Endothelial cell of umbilical vein (primary cell): ENCODE measurements around the gene EML6.

Experiments used
- EZH2 ChIP-seq: IDR thresholded peaks from 2 replicates; pipeline ENCODE4 v1.6.1; 2012; ENCODE audit warnings: borderline replicate concordance, low read depth, mild to moderate bottlenecking, moderate library complexity, low read length, inconsistent platforms; ENCODE audit not compliant: severe bottlenecking
- GATA2 ChIP-seq: IDR thresholded peaks from 2 replicates; pipeline ENCODE4 v1.7.0; 2011; ENCODE audit warnings: low read depth, mild to moderate bottlenecking, moderate library complexity, mixed read lengths, low read length; ENCODE audit not compliant: insufficient read length, insufficient read depth
- JUN ChIP-seq: IDR thresholded peaks from 2 replicates; pipeline ENCODE4 v1.6.1; 2011; ENCODE audit warnings: borderline replicate concordance, low read depth; ENCODE audit not compliant: insufficient read length, insufficient read depth
- POLR2A ChIP-seq: IDR thresholded peaks from 2 replicates; pipeline ENCODE4 v1.6.1; 2012; ENCODE audit warnings: low read depth, mild to moderate bottlenecking, control low read depth, low read length
- POLR2AphosphoS5 ChIP-seq: IDR thresholded peaks from 2 replicates; pipeline ENCODE4 v1.6.1; 2012; ENCODE audit warnings: low read depth, mild to moderate bottlenecking, control low read depth, low read length, moderate library complexity; ENCODE audit not compliant: insufficient read depth
- TF ChIP-seq, protein P1 (sequence below), 2 donors: IDR thresholded peaks; 1 replicate in 1 of 2; 2 replicates in 1 of 2; pipeline ENCODE4 v1.5.1; 2011; ENCODE audit warnings: low read length in 2 of 2, mild to moderate bottlenecking in 2 of 2, moderate library complexity in 2 of 2, control low read depth in 1 of 2, inconsistent platforms in 1 of 2, low read depth in 1 of 2; ENCODE audit not compliant: insufficient read depth in 1 of 2; ENCODE audit errors: extremely low read depth in 1 of 2
- TF ChIP-seq, protein P2 (sequence below): IDR thresholded peaks from 2 replicates; pipeline ENCODE4 v1.6.1; 2011; ENCODE audit not compliant: insufficient read depth, insufficient read length

DNA sequence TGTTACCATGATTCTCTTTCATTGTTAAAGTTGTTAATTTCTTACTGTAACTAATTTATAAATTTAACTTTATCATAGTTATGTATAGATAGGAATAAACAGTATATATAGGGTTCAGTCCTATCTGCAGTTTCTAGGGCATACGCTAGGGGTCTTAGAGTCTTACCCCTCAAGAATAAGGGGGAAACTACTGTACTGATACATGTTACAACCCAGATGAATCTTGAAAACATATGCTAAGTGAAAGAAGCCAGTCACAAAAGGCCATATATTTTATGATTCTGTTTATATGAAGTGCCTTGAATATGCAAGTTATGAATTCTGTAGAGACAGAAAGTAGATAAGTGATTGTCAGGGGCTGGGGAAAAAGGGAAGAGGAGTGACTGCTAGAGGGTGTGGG, 274.4 kb downstream of the EML6 start:
- TF ChIP-seq, protein P1, sequence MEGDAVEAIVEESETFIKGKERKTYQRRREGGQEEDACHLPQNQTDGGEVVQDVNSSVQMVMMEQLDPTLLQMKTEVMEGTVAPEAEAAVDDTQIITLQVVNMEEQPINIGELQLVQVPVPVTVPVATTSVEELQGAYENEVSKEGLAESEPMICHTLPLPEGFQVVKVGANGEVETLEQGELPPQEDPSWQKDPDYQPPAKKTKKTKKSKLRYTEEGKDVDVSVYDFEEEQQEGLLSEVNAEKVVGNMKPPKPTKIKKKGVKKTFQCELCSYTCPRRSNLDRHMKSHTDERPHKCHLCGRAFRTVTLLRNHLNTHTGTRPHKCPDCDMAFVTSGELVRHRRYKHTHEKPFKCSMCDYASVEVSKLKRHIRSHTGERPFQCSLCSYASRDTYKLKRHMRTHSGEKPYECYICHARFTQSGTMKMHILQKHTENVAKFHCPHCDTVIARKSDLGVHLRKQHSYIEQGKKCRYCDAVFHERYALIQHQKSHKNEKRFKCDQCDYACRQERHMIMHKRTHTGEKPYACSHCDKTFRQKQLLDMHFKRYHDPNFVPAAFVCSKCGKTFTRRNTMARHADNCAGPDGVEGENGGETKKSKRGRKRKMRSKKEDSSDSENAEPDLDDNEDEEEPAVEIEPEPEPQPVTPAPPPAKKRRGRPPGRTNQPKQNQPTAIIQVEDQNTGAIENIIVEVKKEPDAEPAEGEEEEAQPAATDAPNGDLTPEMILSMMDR (IDR thresholded peaks at IDR 0.05; ENCODE audit: extremely low read depth in 1 of 2, insufficient read depth in 1 of 2, low read depth in 1 of 2, low read length in 2 of 2): no peak
- TF ChIP-seq EZH2: no peak
- TF ChIP-seq POLR2A: no peak
- TF ChIP-seq, protein P2, sequence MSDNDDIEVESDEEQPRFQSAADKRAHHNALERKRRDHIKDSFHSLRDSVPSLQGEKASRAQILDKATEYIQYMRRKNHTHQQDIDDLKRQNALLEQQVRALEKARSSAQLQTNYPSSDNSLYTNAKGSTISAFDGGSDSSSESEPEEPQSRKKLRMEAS: no peak
- no peak for TF ChIP-seq JUN
- no peak for TF ChIP-seq POLR2AphosphoS5
- TF ChIP-seq GATA2: no peak
